Suprapubic skin (tissue), 4 donors: ENCODE measurements around the gene TUBA3E.
"Not testable (repeated sequence)": the region's sequence is repeated elsewhere in the genome, so short reads cannot be mapped to it uniquely, and the experiment has no call there.

Experiments used
- EP300 ChIP-seq: sonication (generic); formaldehyde crosslinking; IDR thresholded peaks from one replicate; pipeline ENCODE4 v1.6.1; 2017; ENCODE audit warnings: antibody characterized with exemption
- POLR2A ChIP-seq, 2 donors: fragments of 450-650 bp; IDR thresholded peaks; one replicate each; pipeline ENCODE4 v1.6.1; 2017; ENCODE audit warnings: antibody characterized with exemption in 2 of 2, mild to moderate bottlenecking in 2 of 2, moderate library complexity in 2 of 2
- POLR2AphosphoS5 ChIP-seq, 3 donors: sonication (generic); formaldehyde crosslinking; IDR thresholded peaks; one replicate each; pipeline ENCODE4 v1.6.1; 2017; ENCODE audit warnings: antibody characterized with exemption in 3 of 3
- TF ChIP-seq, protein P1 (sequence below), 2 donors: fragments of 200-600 bp in 1 of 2; fragments of 450-650 bp in 1 of 2; sonication (generic) in 1 of 2; IDR thresholded peaks; one replicate each; pipeline ENCODE4 v1.5.1; 2016 to 2019; ENCODE audit warnings: antibody characterized with exemption in 2 of 2, mild to moderate bottlenecking in 1 of 2, moderate library complexity in 1 of 2

DNA sequence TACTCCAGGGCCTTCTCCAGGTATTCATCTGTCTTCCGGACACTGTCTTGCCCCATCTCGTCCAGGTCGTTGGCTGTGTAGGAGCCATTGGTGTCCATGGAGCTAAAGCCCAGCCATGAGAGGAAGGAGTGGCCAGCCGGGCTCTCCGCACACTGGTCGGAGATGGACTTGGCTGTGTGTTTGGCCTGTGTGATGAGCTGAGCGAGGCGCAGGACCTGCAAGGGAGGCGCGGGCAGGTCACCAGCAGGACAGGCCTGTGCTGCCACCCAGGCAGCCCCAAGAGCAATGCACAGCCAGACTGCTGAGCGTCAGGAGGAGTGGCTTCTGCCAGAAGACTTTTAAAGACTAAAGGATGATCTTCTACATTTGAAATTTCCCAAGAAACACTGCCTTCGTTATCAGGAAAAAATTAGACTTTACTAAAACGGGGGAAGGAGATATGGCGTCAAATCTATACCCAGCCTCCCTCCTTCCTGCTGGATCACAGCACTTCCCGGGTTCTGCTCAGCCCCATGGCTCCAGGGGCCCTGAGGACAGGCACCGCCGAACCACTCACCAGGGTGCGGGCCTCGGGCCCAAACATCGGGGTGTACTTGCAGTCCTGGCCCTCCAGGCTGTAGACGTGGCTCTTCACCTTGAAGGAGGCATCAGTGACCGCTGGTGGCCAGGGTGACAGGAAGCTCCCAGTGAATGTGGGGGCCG is 44.4 kb downstream of the TUBA3E start:
- TF ChIP-seq POLR2A (IDR thresholded peaks at IDR 0.05); POLR2AphosphoS5 (IDR thresholded peaks at IDR 0.05); EP300: not testable (repeated sequence)
- TF ChIP-seq, protein P1, sequence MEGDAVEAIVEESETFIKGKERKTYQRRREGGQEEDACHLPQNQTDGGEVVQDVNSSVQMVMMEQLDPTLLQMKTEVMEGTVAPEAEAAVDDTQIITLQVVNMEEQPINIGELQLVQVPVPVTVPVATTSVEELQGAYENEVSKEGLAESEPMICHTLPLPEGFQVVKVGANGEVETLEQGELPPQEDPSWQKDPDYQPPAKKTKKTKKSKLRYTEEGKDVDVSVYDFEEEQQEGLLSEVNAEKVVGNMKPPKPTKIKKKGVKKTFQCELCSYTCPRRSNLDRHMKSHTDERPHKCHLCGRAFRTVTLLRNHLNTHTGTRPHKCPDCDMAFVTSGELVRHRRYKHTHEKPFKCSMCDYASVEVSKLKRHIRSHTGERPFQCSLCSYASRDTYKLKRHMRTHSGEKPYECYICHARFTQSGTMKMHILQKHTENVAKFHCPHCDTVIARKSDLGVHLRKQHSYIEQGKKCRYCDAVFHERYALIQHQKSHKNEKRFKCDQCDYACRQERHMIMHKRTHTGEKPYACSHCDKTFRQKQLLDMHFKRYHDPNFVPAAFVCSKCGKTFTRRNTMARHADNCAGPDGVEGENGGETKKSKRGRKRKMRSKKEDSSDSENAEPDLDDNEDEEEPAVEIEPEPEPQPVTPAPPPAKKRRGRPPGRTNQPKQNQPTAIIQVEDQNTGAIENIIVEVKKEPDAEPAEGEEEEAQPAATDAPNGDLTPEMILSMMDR (IDR thresholded peaks at IDR 0.05): not testable (repeated sequence)
